ENCODE data around the gene KCNA10.

Gene KCNA10

DNA sequence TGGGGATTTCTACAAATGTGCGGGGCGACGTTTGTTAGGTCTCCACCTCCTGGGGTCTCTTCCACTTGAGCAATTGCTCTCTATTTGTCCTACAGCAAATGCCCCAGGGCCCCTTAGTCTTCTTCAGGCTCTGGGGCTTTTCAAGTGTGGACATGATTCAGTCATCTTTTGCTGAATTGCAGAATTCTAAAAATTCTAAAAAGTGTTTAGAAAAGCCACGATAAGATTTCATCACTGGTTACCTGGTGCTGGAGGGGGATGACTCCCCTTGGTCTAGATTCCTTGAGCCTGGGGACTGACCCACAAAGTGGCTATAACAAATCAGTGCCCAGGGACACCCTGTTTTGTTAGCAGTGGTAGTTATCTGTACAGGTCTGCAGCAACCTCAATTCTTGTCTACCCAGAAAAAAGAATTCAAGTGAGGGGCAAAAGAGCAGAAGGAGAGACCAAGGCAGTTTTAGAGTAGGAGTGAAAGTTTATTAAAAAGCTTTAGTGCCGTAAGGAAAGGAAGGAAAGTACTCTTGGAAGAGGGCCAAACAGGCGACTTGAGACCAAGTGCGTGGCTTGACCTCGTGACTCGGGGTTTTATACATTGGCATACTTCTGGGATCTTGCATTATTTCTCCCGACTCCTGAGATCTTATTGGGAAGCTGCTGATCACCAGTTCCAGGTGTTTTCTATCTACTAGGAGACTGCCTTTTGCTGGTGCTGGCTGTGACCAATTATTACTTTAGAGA, 42.8 kb downstream of the KCNA10 start:
- no peak for DNase-seq

DNA sequence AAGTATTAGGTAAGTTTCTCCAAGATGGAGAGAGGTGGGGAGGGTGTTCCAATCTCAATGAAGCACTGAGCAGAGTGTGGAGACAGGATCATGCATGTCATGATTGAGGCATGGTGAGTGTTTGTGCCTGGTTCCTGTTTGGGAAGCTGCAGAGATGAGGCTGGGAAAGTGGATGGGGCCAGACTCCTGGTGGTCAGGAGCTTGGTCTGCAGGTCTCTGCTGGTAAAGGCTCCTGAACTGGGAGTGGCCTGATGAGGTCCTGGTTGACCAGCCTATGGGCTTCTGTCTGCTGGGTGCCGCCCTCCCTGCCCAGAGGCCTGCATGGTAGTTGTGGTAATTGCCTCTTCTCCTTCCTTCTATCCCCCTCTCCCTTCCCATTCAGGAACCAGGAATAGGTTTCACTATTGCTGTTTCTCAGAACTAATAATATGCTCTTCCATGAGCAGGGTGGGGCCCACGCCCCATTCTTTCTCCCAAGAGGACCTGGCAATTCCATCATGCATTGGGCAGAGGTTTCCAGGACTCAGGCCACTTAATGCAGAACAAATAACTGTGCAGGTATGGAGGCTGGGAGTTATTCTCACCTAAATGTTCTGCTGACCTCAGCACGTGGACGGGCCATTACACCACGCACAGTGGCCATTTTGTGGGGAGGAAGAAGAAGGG, 43.5 kb downstream of the KCNA10 start:
- no peak for DNase-seq

DNA sequence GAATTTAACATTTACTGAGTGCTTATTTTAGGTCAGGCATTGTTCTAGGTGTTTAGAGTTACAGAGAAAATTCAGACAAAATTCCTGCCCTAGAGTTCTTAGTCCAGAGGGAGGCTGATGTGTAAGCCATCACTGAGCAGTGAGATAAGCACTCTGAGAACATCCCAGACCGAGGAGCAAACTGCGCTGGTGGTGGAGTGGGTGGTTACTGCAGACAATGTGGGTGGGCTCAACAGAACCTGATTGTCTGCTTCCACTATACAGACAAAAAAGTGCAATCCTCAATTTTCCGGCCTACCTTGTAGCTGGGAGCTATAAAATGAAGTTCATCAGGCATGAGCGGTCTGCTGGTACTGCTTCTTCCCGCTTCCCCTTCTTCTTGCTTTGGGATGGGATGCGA, 44.5 kb downstream of the KCNA10 start:
- DNase-seq: no peak

DNA sequence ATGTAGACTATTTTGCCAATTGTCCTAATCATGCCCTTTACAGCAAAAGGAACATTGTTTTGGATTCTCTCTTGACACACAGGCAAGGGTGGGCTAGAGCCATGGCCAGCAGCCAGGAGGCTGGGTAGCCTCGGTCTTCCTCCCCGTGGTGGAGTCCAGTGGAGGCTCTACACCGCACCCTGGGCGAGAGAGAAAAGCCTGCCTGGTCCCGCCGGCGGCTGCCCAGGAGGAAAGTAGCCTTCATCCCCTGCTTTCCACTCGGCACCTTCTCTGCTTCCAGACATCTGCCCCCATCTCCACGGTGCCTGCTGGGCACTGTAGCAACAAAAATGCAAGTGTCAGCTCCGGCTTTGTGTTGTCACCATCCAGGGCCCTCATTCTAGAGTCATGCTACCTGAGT, 46.4 kb downstream of the KCNA10 start:
- DNase-seq: no peak

DNA sequence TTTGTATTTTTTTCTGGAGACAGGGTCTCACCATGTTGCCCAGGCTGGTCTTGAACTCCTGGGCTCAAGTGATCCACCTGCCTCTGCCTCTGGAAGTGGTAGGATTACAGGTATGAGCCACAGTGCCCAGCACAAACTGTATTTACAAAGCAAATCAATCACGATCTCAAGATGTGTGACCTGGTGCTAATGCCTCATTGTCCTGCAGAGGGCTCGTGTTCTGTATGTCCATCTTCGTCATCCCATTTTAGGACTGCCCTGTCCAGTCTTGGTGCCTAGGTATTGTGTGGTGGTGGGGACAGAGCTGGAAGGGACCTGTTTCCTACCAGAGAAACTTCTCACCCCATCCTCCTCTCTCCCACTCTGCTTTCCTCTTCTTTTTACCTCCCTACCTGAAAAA, 47.8 kb downstream of the KCNA10 start:
- no peak for DNase-seq
